HAP-1 (cell line): Measurements from ENCODE around the gene AKR1C2.
"Not testable (repeated sequence)": the region's sequence is repeated elsewhere in the genome, so short reads cannot be mapped to it uniquely, and the experiment has no call there.

Experiments
- DNase-seq, 2 experiments: peaks; one replicate each; pipeline ENCODE4 v3.0.0-alpha.2; 2016 to 2020; ENCODE audit warnings: low spot score in 2 of 2
- H3K27me3 ChIP-seq: fragments of 250-450 bp; sonication (Bioruptor Pico); 2 replicates; pipeline ENCODE4 v1.5.1; 2020; ENCODE audit warnings: low read depth, mild to moderate bottlenecking, moderate library complexity
- H3K36me3 ChIP-seq: fragments of 250-450 bp; sonication (Bioruptor Pico); replicated peaks from 2 replicates; pipeline ENCODE4 v1.5.1; 2020; ENCODE audit warnings: mild to moderate bottlenecking
- H3K4me1 ChIP-seq: fragments of 250-450 bp; sonication (Bioruptor Pico); 2 replicates; pipeline ENCODE4 v1.5.1; 2020; ENCODE audit warnings: mild to moderate bottlenecking
- H3K4me3 ChIP-seq: fragments of 250-450 bp; sonication (Bioruptor Pico); 2 replicates; pipeline ENCODE4 v1.5.1; 2020; ENCODE audit warnings: mild to moderate bottlenecking, moderate library complexity
- H3K9me3 ChIP-seq: fragments of 250-450 bp; sonication (Bioruptor Pico); 2 replicates; pipeline ENCODE4 v1.5.1; 2020; ENCODE audit warnings: mild to moderate bottlenecking, moderate library complexity
- in situ Hi-C: fragments of 300-500 bp; cut with MboI; formaldehyde crosslinking; loops from 3 replicates; pipeline ENCODE4 v1.14.3; 2020; ENCODE audit warnings: low sequenced_read_pairs, inconsistent platforms, mixed read lengths

The AKR1C2 gene

DNA sequence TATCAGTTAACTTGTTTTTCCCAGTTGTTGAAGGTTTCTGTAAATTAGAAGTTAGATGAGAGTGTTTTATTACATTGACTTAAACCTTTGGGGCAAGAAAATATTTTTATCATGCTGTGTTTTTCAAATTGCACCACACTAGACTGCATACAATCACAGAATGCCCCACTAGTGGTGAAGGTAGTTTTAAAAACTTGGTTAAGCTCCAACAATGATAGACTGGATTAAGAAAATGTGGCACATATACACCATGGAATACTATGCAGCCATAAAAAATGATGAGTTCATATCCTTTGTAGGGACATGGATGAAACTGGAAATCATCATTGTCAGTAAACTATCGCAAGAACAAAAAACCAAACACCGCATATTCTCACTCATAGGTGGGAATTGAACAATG is 33.3 kb downstream of the AKR1C2 start:
- DNase-seq, in situ Hi-C loops, H3K27me3 ChIP-seq, H3K4me1 ChIP-seq, H3K9me3 ChIP-seq, H3K36me3 ChIP-seq, H3K4me3 ChIP-seq: not testable (repeated sequence)

DNA sequence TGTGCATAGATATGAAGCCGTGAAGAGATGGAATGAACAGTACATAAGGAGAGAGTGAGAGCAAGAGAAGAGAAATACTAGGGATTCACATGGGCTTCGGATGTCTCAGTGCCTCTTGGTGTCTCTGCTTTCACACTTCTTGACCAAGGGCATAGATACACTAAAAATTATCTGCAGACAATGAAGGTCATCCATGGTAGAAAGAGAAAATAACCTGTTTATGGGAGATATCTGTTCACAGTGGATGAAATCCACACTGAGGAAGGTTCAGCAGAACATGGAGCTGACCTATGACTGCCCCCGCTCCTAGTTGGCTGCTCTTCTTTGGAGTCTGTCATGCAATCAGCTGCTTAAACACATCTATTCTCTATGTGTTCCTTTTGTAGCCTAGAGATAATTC is 34.4 kb downstream of the AKR1C2 start:
- DNase-seq, H3K4me3 ChIP-seq, H3K27me3 ChIP-seq, H3K36me3 ChIP-seq, in situ Hi-C loops, H3K9me3 ChIP-seq, H3K4me1 ChIP-seq: not testable (repeated sequence)

DNA sequence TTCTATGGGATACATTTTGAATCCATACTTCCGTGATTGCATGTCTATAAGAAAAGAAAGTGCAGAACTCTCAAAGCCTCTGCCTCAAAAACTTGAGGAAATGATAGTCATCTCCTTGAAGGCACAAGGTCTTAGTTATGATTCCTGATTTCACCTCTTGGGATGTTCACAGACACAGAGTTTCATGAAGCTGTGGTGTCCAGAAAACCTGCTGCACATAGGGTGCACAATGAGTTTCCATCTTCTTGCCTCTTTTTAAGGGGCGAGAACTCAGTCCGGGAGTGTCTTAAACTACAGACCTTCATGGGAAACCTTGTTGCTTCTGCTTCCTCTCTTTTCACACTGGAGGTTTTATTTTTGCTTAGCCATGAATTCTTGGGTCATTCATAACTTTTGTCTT is 36.5 kb downstream of the AKR1C2 start:
- H3K4me3 ChIP-seq, H3K27me3 ChIP-seq, in situ Hi-C loops, DNase-seq, H3K9me3 ChIP-seq, H3K4me1 ChIP-seq, H3K36me3 ChIP-seq: not testable (repeated sequence)

DNA sequence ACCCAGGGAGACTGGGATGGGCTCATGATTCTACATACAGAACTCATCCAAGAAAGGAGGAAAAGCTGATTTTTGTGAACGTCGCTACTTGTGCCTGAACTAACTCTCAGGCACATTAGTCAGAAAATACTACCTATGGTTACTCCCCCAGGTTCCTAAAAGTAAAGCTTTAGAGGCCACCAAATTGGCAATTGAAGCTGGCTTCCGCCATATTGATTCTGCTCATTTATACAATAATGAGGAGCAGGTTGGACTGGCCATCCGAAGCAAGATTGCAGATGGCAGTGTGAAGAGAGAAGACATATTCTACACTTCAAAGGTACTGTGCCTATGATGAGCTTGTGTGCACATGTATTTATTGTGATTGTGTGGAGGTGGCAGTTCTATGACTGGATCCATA is 37.9 kb downstream of the AKR1C2 start:
- H3K36me3 ChIP-seq, DNase-seq, in situ Hi-C loops, H3K9me3 ChIP-seq, H3K27me3 ChIP-seq, H3K4me3 ChIP-seq, H3K4me1 ChIP-seq: not testable (repeated sequence)

DNA sequence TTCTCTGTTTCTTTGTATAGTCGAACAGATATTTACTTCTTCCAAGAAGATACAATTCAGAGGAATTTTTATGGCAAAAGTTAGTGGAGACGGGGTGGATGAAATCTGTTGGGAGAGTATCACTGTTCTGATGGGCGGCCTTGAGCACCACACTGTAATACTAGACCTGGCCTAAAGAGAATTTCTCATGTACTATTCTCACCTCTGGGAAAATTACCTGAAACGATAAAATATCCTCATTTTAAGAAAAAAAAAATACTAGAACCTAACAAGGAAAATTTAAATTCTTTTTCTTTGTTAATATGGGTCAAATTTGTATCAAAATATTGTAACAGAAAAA is 39.9 kb downstream of the AKR1C2 start:
- H3K36me3 ChIP-seq, in situ Hi-C loops, H3K9me3 ChIP-seq, H3K27me3 ChIP-seq, H3K4me1 ChIP-seq, DNase-seq, H3K4me3 ChIP-seq: not testable (repeated sequence)

DNA sequence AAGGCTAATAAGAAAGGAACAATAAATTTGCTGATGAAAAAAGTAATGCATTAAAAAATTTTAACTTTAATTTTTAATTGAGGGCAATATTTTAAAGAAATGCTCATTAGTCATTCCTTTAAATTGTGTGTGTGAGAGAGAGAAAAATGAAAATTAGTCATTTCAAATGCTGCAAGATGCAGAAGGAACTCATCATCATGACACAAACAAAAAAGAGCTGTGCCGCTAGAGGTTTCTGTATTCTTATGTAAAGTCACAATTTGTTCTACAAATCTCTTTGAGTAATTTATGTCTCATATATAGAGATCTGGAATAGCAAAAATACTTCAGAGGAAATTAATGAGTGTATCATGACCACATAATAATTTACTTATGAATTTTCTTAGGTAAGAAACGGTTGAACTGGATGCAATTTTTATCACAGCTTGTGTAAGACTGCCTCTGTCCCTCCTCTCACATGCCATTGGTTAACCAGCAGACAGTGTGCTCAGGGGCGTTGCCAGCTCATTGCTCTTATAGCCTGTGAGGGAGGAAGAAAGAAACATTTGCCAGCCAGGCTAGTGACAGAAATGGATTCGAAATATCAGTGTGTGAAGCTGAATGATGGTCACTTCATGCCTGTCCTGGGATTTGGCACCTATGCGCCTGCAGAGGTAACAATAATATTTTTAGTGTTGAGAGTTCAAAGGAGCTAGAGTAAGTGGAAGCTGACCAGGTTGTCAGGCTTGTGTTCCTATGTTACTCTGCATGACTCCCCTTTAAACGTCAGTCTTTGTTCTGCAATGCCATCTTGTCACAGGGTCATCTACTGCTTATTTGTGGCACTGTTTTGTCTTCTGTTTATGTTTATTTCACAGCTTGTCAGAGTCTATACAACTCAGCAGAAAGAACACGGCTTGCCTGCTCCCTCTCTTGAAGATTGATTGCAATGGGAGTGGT is 40.5 kb downstream of the AKR1C2 start, which contains the start of gene AKR1C1:
AKR1C1 (plus strand) TSS at position 540 of the 939 bp plus-strand sequence; CDS start at position 570, 30 bp downstream.
- H3K9me3 ChIP-seq, DNase-seq, H3K27me3 ChIP-seq, in situ Hi-C loops, H3K4me1 ChIP-seq, H3K36me3 ChIP-seq, H3K4me3 ChIP-seq: not testable (repeated sequence)

- H3K27me3 ChIP-seq, in situ Hi-C loops, H3K4me1 ChIP-seq, H3K4me3 ChIP-seq, H3K9me3 ChIP-seq, H3K36me3 ChIP-seq, DNase-seq: not testable (repeated sequence)
Measured at GRCh38 chr10:4962308-4962707, 41.3 kb downstream of the AKR1C2 start.

- H3K27me3 ChIP-seq, H3K9me3 ChIP-seq, in situ Hi-C loops, H3K36me3 ChIP-seq, H3K4me1 ChIP-seq, DNase-seq, H3K4me3 ChIP-seq: not testable (repeated sequence)
Measured at GRCh38 chr10:4961558-4961957, 42.1 kb downstream of the AKR1C2 start.

GRCh38 chr10:4956955-4957645 is 46.6 kb downstream of the AKR1C2 start:
- DNase-seq, H3K4me1 ChIP-seq, H3K27me3 ChIP-seq, H3K36me3 ChIP-seq, H3K9me3 ChIP-seq, in situ Hi-C loops, H3K4me3 ChIP-seq: not testable (repeated sequence)

GRCh38 chr10:4956088-4956487 is 47.6 kb downstream of the AKR1C2 start:
- in situ Hi-C loops, H3K36me3 ChIP-seq, DNase-seq, H3K4me3 ChIP-seq, H3K9me3 ChIP-seq, H3K4me1 ChIP-seq, H3K27me3 ChIP-seq: not testable (repeated sequence)

GRCh38 chr10:4953405-4953804 is 50.3 kb downstream of the AKR1C2 start:
- peaks cover 10% of the 10 kb centered on the region for H3K4me1 ChIP-seq

DNA sequence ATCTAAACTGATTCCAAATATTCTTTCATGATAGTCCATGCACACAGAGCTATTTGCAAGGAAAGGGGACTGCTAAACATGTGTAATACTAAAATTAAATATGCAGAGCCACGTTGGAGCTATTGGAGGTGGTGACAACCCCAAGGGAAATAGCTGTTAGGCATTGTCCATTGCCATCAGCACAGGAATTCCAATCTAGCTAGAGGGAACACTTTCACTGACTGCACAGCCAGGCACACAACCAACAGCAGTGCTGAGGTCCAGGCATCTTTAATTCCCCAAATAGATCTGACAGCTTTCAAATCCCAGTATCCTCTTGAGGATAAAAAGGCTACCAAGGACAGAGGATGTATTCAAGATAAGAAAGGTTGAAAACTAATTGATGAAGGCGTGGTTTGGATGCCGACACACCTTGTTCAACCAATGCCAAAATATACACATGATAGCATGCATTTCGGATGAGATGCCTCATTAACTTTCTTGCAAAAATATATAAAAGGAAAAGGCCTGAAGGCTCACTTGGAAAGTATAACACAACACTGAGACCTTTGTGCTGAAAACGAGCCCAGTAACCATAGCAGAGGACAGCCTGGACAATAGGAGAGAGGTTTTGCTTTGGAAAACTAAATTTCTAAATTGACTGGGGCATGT is 52.0 kb downstream of the AKR1C2 start:
- peak in 1 of 2 experiments; percentile 39 for DNase-seq
- H3K4me3 ChIP-seq, H3K9me3 ChIP-seq, H3K36me3 ChIP-seq, in situ Hi-C loops, H3K27me3 ChIP-seq: not testable (repeated sequence)
- H3K4me1 ChIP-seq: peaks cover 24% of the 10 kb centered on the region

More at GRCh38 chr10:4953405-4953804, 50.3 kb downstream of the AKR1C2 start:
- Histone ChIP-seq H3K4me3 (no peak overlapping the region), H3K27me3 (no peaks in the 10 kb centered on the region), H3K9me3 (no peaks in the 10 kb centered on the region), H3K36me3 (no peaks in the 10 kb centered on the region)
- in situ Hi-C loops: no loop called here
- no peak for DNase-seq

DNA sequence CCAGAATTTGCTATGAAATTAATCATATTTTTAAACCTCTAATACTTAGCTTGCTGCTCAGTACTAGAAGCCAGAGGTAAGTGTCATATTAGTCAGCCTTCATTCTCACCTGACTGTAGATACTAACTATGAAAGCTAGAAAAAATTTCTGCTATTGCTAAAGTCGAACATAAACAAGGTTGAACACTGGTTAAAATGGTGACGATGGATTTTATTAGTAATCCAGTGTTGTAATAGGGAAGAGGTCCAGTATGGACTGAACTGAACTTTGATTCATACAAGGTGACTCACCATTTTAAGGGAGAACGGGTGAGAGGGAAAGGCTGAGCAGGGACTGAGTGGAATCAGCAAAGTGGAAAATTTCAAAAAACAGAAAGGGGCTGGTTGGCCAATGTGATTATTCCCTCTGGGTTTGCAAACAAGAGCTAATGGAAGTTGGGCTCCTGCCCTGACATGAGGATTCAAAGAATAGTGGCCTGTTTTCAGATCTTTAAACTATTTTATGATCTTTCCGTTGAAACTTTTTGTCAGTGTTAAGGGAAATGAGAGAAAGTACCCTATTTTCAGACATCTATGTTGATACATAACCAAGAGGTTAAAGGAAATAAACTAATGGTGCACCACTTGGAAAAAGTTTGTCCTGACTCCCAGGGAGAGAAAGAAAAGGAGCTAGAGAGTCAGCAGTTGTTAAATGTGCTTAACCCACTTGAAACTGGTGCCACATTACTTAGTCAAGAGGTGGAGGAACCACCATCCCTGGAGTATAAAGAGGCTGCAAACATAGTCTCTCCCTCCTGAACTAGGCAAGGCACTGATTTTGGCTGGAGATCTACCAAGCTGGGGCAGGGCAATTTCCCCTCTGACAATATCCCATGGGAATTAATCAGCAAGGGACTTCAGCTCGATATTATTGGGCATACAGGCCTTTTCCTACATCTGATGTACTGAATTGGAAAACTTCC is 55.7 kb downstream of the AKR1C2 start:
- in situ Hi-C loops: no loop called here
- Histone ChIP-seq H3K9me3 (no peaks in the 10 kb centered on the region), H3K27me3 (no peaks in the 10 kb centered on the region), H3K4me3 (no peak overlapping the region), H3K36me3 (no peaks in the 10 kb centered on the region), H3K4me1 (peaks cover 49% of the 10 kb centered on the region)
- no peak for DNase-seq
